Epidermal melanocyte (primary cell): ENCODE measurements around the gene SLCO1B3.
"Not testable (repeated sequence)": the region's sequence is repeated elsewhere in the genome, so short reads cannot be mapped to it uniquely, and the experiment has no call there.

Experiments used
- DNase-seq: peaks from one replicate; pipeline ENCODE4 v3.0.0; 2011; ENCODE audit warnings: low spot score; ENCODE audit not compliant: insufficient read length

Gene SLCO1B3

GRCh38 chr12:20810487-20810886 lies at the start of gene SLCO1B3:
TSS of gene SLCO1B3 (plus strand) at chr12:20810705. CDS start at chr12:20815739, 5,034 bp downstream.
- DNase-seq = no peak

GRCh38 chr12:20777420-20777819 lies 33.1 kb upstream of the SLCO1B3 start:
- DNase-seq = no peak

GRCh38 chr12:20778969-20779368 lies 31.5 kb upstream of the SLCO1B3 start:
- no peak for DNase-seq

GRCh38 chr12:20779971-20780370 lies 30.5 kb upstream of the SLCO1B3 start:
- DNase-seq = not testable (repeated sequence)

GRCh38 chr12:20783796-20784357 lies 26.6 kb upstream of the SLCO1B3 start:
- not testable (repeated sequence) for DNase-seq

GRCh38 chr12:20792971-20793370 lies 17.5 kb upstream of the SLCO1B3 start:
- no peak for DNase-seq

GRCh38 chr12:20798554-20798953 lies 12.0 kb upstream of the SLCO1B3 start:
- peak; percentile 20 for DNase-seq

GRCh38 chr12:20800160-20800559 lies 10.3 kb upstream of the SLCO1B3 start:
- no peak for DNase-seq

- DNase-seq = no peak
Observed at GRCh38 chr12:20801035-20801434, 9.5 kb upstream of the SLCO1B3 start.

GRCh38 chr12:20805921-20806320 lies 4.6 kb upstream of the SLCO1B3 start:
- DNase-seq = no peak

- DNase-seq = no peak
Observed at GRCh38 chr12:20807192-20808080, 3.1 kb upstream of the SLCO1B3 start.

- no peak for DNase-seq
Observed at GRCh38 chr12:20808521-20808920, 2.0 kb upstream of the SLCO1B3 start.

- DNase-seq = no peak
Observed at GRCh38 chr12:20815574-20815973, 5.1 kb downstream of the SLCO1B3 start.

- no peak for DNase-seq
Observed at GRCh38 chr12:20822415-20822814, 11.9 kb downstream of the SLCO1B3 start.

GRCh38 chr12:20822925-20823324 lies 12.4 kb downstream of the SLCO1B3 start:
- DNase-seq = no peak

GRCh38 chr12:20829919-20830318 lies 19.4 kb downstream of the SLCO1B3 start:
- no peak for DNase-seq

GRCh38 chr12:20830456-20830855 lies 20.0 kb downstream of the SLCO1B3 start:
- DNase-seq = no peak

GRCh38 chr12:20832911-20833310 lies 22.4 kb downstream of the SLCO1B3 start:
- no peak for DNase-seq

GRCh38 chr12:20852649-20853048 lies 42.1 kb downstream of the SLCO1B3 start:
- no peak for DNase-seq

GRCh38 chr12:20863056-20863455 lies 52.6 kb downstream of the SLCO1B3 start:
- no peak for DNase-seq

GRCh38 chr12:20865873-20866272 lies 55.4 kb downstream of the SLCO1B3 start:
- no peak for DNase-seq

- DNase-seq = no peak
Observed at GRCh38 chr12:20868277-20868676, 57.8 kb downstream of the SLCO1B3 start.

GRCh38 chr12:20883288-20883687 lies 72.8 kb downstream of the SLCO1B3 start:
- no peak for DNase-seq
